CD4-positive, alpha-beta T cell treated with Interleukin-2 at 100 ng/mL for 4 hours (primary cell): Measurements from ENCODE around the gene CCDC127.
"Not testable (repeated sequence)": the region's sequence is repeated elsewhere in the genome, so short reads cannot be mapped to it uniquely, and the experiment has no call there.

Source experiments
- DNase-seq: peaks from one replicate; pipeline ENCODE4 v3.0.0-alpha.2; 2020; ENCODE audit warnings: low spot score

The CCDC127 gene

DNA sequence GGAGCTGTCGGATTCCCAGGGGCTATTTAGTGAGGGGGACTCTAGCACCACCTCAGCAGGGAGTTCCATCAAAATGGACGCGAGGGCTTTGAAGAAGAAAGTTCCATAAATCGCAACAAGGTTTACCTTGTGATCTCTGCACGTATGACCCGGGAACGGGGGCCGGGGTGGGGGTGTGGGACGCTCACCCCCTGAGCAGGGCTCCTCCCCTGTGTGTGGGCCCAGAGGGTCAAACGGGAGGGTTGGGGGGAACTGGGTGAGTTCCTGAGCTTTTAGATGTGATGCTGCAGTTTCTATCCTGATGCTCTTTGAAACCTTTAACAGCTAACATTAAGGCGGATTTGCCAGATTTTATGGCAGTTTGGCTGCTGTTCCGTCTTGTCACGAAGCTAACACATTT, 45.5 kb downstream of the CCDC127 start:
- DNase-seq: no peak

GRCh38 chr5:171801-172331, 46.1 kb downstream of the CCDC127 start:
- DNase-seq: no peak

GRCh38 chr5:170971-171800, 46.8 kb downstream of the CCDC127 start:
- no peak for DNase-seq

DNA sequence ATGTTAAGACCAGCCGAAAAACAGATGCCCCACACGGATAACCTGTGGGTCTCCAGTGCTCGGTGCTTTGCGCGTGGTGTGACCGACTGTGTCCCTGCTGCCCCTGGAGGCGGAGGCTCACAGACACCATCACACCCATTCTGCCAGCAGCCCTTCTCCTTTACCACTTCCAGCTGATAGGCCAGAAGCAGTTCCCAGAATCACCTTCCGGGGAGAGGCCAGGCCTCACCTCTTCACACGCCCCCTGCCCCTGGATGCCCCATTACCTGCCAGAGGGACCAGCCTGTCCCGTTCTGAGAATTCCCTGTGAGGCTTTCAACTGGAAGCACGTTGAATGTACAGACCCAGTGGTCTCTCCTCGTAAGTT, 48.2 kb downstream of the CCDC127 start:
- DNase-seq: no peak

- DNase-seq: no peak
These were observed 48.8 kb downstream of the CCDC127 start for GRCh38 chr5:169071-169727.

- no peak for DNase-seq
These were observed 49.8 kb downstream of the CCDC127 start for GRCh38 chr5:167982-168660.

- no peak for DNase-seq
These were observed 50.4 kb downstream of the CCDC127 start for GRCh38 chr5:167511-167910.

DNA sequence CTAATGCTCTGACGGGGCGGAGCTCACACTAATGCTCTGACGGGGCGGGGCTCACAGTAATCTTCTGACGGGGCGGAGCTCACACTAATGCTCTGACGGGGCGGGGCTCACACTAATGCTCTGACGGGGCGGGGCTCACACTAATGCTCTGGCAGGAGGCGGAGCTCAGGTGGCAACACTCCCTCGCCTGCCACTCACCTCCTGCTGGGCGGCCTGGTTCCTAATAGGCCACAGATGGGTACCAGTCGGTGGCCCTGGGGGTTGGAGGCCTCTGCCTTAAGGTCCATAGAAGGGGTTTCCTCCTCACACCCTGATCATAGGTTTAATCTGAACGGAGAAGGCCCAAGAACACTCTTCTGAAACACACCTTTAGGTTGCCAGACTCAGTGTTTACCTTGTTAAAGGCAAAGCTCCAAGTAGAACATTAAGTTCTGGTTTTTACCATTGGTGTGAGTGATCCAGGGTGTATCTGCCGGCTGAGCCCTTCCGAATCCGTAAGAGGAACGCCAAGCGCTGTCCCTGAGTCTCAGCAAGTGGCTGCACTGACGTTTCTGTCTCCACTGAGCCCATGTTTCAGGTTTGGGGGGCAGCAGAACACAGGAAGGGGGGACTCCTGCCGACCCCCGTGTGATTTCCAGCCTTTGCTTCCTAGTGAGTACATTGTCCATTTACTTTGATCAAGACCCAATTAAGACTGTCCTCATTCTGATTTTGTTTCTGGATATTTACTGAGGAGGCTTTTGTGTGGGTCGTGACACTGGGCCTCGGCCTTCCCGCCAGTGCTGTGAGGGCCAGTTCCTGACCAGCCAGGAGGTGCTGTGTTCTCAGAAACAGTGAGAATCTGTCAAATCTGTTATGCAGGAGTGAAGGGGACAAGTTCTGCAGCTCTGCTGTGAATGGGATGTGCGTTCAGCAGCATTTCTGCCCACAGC, 51.2 kb downstream of the CCDC127 start:
- DNase-seq: no peak

- DNase-seq: not testable (repeated sequence)
These were observed 53.2 kb downstream of the CCDC127 start for GRCh38 chr5:164783-165182.

DNA sequence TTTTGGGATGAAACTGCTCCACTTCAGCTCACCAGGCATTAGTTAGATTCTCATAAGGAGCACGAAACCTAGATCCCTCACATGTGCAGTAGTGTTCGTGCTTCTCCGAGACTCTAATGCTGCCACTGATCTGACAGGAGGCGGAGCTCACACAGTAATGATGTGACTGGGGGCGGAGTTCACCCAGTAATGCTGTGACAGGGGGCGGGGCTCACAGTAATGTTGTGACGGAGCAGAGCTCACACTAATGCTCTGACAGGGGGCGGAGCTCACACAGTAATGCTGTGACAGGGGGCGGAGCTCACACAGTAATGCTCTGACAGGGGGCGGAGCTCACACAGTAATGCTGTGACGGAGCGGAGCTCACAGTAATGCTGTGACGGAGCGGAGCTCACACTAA, 53.7 kb downstream of the CCDC127 start:
- no peak for DNase-seq

DNA sequence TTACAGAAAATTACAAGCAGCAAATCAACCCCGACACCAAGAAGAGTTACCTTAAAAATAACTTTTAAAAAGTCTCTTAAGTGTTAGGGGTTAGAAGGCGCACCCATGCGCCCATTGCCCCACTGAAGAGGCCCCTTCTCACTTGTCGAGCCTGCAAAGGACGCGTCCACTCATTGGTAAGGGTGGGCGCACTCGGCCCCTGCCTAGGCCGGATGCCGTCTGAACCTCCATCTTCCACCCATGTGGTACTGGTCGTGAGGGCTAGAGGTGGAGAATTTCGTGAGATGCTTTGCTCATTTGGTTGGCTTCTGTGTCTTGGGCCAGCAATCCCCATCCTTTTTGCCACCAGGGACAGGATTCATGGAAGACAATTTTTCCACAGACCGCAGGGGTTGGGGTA, 54.1 kb downstream of the CCDC127 start:
- DNase-seq: no peak

DNA sequence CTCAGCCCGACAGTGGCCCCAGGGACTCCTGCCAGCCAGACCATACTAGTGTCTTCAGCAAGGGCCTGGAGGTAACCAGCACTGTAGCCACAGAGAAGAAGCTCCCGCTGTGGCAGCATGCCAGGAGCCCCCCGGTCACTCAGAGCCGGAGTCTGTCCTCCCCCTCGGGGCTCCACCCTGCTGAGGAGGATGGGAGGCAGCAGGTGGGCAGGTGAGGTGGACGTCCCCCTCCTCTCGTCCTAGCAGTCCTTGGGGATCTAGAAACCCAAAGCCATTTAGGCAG, 54.7 kb downstream of the CCDC127 start:
- DNase-seq: no peak

DNA sequence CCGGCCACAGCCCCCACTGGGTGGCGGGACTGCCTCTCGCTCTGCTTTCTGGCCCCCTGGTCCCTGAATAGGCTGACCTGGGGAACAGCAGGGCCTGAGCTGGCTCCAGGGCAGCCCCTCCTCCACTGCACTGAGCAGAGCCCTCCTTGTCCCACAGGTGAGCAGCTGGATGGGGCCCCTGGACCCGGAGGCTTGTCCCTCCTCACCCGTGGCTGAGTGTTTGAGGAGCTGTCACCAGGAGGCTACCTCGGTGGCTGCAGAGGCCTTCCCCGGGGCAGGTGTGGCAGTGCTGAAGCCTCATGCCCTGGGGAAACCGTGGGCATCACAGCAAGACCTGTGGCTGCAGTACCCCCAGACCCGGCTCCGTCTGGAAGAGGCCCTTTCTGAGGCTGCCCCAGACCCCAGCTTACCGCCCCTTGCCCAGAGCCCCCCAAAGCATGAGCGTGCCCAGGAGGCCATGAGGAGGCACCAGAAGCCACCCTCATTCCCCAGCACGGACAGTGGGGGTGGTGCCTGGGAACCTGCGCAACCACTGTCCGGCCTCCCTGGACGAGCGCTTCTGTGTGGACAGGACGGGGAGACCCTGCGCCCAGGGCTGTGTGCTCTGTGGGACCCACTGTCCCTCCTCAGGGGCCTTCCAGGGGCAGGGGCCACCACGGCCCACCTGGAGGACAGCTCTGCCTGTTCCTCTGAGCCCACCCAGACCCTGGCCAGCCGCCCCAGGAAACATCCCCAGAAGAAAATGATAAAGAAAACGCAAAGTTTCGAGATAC, 55.2 kb downstream of the CCDC127 start:
- DNase-seq: no peak

DNA sequence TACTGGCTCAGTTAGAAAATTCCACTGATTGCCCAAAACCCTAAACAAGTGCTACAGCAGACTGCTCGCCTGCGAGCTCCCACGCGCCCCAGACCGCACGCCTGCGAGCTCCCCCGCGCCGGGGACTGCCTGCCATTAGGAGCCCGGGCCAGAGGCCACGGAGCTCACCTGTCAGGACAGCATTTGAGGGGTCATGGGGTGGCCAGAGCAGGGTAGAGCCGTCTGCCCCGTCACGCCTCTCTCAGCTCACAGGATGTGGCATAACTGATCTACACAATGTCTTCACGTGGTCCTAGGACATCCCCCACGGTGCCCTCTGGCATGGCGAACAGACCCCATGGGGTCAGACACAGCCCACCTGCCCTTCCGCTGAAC, 55.8 kb downstream of the CCDC127 start:
- no peak for DNase-seq

DNA sequence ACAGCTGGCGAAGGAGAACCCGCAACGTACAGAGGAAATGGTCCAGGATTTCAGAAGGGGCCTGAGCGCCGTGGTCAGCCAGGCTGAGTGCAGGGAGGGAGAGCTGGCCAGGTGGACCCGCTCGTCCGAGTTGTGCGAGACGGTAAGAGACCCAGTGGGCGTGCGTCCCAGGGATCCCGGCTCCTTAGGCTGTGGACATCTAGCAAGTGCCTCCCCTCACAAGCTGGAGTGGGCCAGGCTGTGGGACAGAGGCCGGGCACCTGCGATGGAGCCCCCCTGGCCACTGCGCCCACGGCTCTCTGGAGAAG, 56.2 kb downstream of the CCDC127 start:
- no peak for DNase-seq

DNA sequence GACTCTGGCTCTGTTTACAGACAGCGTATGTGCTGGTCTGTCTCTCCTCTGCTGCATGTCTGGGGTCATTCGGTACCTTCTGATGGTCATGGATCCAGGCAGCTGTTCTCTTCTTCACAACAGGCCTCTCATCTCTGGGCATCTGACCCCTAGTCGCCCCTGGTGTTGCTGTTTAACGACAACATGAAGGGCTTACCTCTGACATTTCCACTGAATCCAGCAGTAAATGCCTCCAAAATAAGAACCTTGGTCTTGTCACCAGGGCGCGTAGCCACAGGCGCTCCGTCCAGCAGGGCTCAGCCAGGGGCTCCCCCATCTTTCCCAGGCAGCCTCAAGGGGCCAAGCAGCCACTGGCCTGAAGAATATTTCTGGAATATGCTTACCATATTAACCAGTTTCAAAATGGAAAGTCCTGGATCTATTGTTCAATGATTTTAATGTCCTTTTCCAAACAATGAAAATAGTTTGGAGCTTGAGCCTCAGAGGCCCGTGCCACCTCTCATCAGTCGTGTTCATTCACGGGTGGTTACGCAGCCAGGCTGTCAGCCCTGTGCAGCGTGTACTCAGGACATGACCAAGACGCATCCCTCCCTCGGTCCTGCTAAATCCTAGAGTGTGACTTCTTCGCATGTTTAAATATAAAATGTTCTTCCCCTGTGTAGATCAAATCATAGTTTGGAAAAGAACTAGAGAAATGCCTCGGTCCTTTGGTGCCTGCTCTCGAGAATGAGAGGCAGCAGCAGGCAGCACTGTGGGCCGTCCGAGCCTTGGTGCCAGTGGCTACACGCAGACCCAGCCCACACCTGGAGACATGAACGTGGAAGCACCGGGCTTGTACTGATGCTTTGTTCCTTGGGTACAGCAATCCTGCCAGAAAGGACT, 56.8 kb downstream of the CCDC127 start:
- no peak for DNase-seq

DNA sequence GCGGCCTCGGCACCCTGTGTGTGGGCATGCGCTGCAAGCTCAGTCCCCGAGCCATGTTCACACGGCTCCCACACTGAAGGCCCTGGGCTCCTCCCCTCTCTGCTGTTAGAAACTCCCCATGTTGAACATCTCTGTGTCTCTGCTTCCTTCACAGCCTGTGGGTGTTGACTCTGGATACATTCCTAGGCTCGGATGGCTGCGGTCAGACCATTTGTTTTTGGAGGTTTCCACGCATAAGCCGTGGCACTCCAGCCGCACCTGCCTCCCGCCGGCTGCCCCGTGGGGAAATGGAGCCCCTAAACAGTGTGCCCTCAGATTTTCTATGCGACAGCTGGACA, 57.8 kb downstream of the CCDC127 start:
- DNase-seq: no peak

DNA sequence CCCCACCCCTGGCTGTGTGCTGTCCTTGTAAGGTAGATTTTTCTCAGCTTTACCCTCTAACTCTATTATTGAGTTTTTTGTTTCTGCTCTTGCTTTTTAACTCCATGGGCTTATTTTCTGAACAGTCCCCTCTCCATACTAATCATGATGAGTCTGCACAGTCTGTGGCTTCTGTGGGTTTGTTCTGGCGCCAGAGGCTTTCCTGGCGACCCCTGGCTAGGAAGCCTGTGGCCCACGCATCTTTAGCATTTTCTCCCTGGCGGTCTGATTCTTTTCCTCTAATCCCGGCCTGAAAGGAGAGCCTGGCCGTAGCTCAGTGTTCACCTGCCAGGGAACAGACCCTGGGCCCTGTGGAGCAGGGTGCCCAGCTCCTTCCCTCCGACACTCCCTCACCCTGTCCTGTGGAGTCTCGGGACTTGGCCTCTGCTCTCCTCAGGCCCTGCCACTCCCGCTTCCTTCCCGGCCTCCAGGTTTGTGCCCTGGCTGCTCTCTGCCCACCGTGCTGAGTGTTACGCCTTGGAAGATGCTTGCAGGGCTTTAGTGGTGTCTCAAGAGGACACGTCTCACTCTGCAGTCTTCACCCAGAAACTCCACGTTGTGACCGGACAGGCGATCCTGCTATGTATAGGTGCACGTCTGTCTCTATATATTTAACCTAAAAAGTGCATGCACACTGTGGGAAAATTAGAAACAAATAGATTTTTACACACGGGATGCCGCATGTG, 58.3 kb downstream of the CCDC127 start:
- DNase-seq: no peak

GRCh38 chr5:158807-159447, 59.0 kb downstream of the CCDC127 start:
- DNase-seq: no peak
